Measurements from ENCODE around the gene ANKLE2.
"Not testable (repeated sequence)": the region's sequence is repeated elsewhere in the genome, so short reads cannot be mapped to it uniquely, and the experiment has no call there.

The ANKLE2 gene

DNA sequence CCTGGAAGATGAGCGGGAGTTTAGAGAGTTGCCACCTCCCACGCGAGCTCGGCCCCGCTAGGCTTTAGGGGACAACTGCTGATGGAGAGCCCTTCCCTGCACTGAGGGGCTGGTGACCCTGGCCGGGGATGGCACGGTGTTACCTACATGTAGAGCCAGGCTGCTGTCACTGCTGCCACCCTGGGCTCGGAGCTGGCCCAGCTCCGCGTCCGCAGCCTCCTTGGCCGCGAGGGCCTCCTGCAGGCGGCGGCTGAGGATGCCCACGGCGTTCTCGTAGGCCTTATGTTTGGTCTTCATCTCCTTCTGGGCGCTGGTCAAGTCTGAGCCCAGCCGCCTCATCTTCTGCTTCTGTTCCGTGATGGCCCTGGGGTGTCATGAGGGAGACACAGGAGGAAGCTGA, 24.6 kb upstream of the ANKLE2 start:
- DNase-seq (ENCODE audit: low spot score in 2 of 2) = no peak
- Mint-ChIP-seq H3K9me3 (no peaks in the 10 kb centered on the region), H3K36me3 (peaks cover 100% of the 10 kb centered on the region), H3K4me3 (no peak overlapping the region), H3K27ac (no peak overlapping the region), H3K4me1 (peaks cover 9% of the 10 kb centered on the region)
- ATAC-seq = no peak

DNA sequence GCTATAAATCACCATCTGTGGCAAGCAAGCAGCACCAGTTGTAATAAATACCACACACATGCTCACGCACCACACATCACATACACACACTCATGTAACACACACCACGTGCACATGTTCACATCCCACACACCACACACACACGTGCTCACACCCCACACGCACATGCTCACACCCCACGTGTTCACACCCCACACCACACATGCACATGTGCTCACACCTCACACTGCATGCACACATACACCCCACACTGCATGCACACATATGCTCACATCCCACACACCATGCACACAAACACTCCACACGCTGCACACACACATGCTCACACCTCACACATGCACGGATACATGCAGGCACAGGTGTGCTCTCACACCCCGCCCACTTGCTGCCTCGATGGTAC, 22.9 kb upstream of the ANKLE2 start:
- no peak for DNase-seq (ENCODE audit: low spot score in 2 of 2)
- no peak overlapping the region for H3K4me3 Mint-ChIP-seq

DNA sequence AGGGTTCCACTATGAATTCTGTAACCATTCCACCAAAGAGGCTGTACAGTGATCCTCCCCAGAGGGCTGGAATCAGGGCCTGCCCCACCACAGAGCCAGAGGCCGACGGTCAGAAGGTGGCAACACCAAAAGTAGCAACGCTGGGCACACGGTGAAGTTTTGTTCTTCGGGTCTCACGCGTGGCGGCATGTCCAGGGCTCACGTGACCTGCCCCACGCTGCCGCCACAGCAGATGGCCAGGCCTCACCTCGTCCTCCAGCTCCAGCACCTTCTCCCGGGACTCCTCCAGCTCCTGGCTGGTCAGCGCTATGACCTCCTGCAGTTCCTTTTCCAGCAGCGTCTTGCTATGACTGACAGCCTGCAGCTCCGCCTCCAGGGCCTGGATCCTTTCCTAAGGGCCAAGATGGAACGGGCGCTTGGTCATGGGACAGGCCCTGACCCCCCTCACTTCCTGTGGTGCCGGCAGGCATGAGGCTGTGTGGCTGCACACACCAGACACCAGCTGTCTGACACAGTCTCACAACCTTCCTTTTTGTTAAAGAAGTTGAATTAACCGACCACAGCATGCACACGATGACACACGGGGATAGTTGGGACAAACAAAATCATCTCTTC, 22.4 kb upstream of the ANKLE2 start:
- Mint-ChIP-seq H3K9me3 (no peaks in the 10 kb centered on the region), H3K4me1 (peaks cover 9% of the 10 kb centered on the region), H3K4me3 (no peak overlapping the region), H3K27ac (no peak overlapping the region), H3K36me3 (peaks cover 100% of the 10 kb centered on the region)
- DNase-seq (ENCODE audit: low spot score in 2 of 2) (no peak), ATAC-seq (no peak)

More for the DNA sequence above, 22.9 kb upstream of the ANKLE2 start:
- no peak overlapping the region for H3K27ac Mint-ChIP-seq
- peaks cover 100% of the 10 kb centered on the region for H3K36me3 Mint-ChIP-seq
- no peaks in the 10 kb centered on the region for H3K9me3 Mint-ChIP-seq
- ATAC-seq = no peak
- peaks cover 9% of the 10 kb centered on the region for H3K4me1 Mint-ChIP-seq

DNA sequence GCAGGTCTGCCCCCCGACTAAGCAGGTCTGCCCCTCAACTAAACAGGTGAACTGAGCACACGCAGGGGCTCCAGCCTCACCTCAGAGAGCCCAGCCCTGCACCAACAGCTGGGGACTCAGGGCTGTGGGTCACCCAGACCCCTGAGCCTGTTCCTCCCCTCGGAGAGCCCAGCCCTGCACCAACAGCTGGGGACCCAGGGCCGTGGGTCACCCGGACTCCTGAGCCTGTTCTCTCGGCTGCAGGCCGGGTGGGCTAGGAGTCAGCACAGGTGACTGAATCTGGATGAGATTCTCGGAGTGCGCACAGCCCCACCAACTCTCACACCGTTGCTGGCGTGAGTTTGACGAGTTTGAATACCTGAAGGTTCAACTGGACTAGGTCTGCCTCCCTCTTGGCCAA, 20.3 kb upstream of the ANKLE2 start:
- Mint-ChIP-seq H3K4me1 (no peaks in the 10 kb centered on the region), H3K27ac (no peak overlapping the region), H3K9me3 (no peaks in the 10 kb centered on the region), H3K36me3 (peaks cover 97% of the 10 kb centered on the region), H3K4me3 (no peak overlapping the region)
- ATAC-seq (no peak), DNase-seq (ENCODE audit: low spot score in 2 of 2) (no peak)

DNA sequence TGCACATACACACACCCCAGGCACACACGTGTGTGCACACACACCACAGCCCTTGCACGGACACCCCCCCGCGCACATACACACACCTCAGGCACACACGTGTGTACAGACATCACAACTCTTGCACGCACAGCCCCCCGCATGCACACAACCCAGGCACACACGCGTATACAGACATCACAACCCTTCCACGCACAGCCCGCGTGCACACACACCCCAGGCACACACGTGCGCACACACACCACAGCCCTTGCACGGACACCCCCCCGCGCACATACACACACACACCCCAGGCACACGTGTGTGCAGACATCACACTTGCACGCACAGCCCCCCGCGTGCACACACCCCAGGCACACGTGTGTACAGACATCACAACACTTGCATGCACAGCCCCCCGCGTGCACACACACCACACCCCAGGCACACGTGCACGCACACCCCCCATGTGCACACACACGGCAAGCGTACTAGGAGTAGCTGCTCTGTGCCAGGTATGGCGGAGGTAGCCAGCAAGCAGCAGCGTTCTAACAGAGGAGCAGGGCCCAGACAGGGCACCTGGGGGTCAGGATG, 18.2 kb upstream of the ANKLE2 start:
- ATAC-seq = peak; percentile 43
- no peak overlapping the region for H3K27ac Mint-ChIP-seq

DNA sequence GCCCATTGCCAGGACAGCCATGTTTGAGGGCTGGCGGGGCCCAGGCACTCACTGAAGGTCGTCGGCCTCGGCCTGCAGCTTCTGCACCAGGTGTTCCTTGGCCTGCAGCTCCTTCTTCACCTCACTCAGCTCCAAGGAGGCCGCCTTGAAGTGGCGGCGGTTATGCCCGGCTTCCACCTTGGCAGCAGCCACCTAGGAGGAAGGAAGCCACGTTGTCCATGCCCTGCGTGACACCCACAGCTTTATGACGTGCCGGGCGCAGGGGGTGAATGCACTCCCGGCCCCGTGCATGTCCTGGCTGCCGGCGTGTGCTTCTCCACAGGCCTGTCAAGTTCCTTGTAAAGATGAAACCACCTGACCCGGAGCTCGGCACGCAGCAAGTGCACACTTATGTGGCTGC, 16.0 kb upstream of the ANKLE2 start:
- Mint-ChIP-seq H3K36me3 (peaks cover 97% of the 10 kb centered on the region), H3K27ac (no peak overlapping the region)

More for the DNA sequence above, 18.2 kb upstream of the ANKLE2 start:
- no peak for DNase-seq (ENCODE audit: low spot score in 2 of 2)
- H3K4me1 Mint-ChIP-seq = no peaks in the 10 kb centered on the region
- no peaks in the 10 kb centered on the region for H3K9me3 Mint-ChIP-seq
- H3K4me3 Mint-ChIP-seq = no peak overlapping the region
- H3K36me3 Mint-ChIP-seq = peaks cover 97% of the 10 kb centered on the region

DNA sequence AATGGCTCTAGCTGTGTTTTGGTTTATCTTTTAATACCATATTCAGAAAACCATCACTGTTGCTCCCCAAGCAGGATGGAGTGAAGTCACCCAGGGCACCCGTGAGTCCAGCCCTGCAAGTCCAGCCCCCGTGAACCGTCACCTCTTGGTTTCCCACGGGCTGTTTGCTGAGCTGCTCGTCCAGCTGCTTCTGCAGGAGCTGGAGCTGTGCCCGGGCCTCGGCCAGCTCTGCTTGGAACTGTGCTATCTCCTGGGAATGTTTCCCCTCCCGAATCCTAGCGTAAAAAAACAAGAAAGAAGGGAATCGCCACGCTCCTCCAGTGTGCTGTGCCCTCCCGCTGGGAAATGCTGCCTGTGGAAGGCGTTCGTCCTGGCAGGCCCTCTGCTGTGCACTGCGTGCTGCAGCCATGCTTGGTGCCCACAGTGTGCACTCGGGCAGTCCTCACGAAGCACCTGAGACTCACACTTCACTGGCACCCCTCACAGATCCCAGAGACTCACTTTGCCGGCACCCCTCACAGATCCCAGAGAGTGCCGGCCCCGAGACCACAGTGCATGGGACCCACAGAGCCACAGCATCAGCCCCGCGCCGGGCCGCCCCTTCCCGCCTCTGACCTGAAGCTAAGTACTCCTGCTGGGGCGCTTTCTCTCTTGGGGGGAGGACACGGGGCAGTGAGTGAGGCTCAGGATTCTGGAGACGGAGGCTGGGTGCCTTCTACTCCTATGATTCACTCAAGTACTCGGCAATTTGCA, 15.4 kb upstream of the ANKLE2 start:
- peak overlapping the region; percentile 58 for H3K27ac Mint-ChIP-seq
- H3K9me3 Mint-ChIP-seq = no peaks in the 10 kb centered on the region
- peaks cover 1% of the 10 kb centered on the region for H3K4me1 Mint-ChIP-seq
- DNase-seq (ENCODE audit: low spot score in 2 of 2) (no peak), ATAC-seq (no peak)
- H3K36me3 Mint-ChIP-seq = peaks cover 97% of the 10 kb centered on the region
- no peak overlapping the region for H3K4me3 Mint-ChIP-seq

More for the DNA sequence above, 16.0 kb upstream of the ANKLE2 start:
- H3K9me3 Mint-ChIP-seq = no peaks in the 10 kb centered on the region
- no peak for ATAC-seq
- no peak for DNase-seq (ENCODE audit: low spot score in 2 of 2)
- H3K4me3 Mint-ChIP-seq = no peak overlapping the region
- no peaks in the 10 kb centered on the region for H3K4me1 Mint-ChIP-seq

DNA sequence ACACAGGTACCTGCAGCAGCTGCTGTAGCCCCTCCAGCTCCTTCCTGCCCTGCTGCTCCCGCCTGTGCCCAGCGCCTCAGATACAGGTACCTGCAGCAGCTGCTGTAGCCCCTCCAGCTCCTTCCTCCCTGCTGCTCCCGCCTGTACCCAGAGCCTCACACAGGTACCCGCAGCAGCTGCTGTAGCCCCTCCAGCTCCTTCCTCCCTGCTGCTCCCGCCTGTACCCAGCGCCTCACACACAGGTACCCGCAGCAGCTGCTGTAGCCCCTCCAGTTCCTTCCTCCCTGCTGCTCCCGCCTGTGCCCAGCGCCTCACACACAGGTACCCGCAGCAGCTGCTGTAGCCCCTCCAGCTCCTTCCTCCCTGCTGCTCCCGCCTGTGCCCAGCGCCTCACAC, 14.6 kb upstream of the ANKLE2 start:
- peaks cover 97% of the 10 kb centered on the region for H3K36me3 Mint-ChIP-seq
- ATAC-seq; H3K9me3 Mint-ChIP-seq; H3K4me3 Mint-ChIP-seq; DNase-seq (ENCODE audit: low spot score in 2 of 2); H3K4me1 Mint-ChIP-seq: not testable (repeated sequence)
- H3K27ac Mint-ChIP-seq = peak overlapping the region; percentile 58

DNA sequence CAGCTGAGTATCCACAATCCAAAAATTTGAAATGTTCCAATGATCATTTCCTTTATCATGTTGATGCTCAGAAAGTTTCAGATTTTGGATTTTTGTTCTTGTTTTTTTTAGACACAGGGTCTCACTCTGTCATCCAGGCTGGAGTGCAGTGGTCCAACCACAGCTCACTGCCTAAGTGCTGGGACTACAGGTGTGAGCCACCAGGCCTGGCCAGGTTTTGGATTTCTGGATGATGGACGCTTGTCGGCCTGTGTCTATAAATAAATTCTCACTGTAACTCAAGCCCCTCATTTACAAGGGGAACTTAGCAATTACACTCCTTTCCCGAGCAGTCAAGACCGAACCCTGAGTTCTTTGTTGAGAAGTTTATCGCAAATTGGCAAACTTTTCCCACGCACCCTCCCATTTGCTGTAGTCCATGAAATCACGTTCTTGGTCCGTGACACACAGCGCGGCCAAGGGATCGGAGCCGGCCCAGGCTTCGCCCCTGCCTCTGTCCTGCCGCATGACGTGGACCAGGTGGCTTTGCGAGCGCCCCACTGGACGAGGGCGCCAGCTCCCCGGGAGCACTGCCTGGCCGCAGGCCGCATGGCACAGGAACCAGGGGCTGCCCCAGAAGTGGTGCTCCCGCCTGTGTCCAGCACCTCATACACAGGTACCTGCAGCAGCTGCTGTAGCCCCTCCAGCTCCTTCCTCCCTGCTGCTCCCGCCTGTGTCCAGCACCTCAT, 14.0 kb upstream of the ANKLE2 start:
- H3K27ac Mint-ChIP-seq = peak overlapping the region; percentile 58
- peaks cover 10% of the 10 kb centered on the region for H3K4me1 Mint-ChIP-seq
- H3K36me3 Mint-ChIP-seq = peaks cover 97% of the 10 kb centered on the region
- H3K9me3 Mint-ChIP-seq = no peaks in the 10 kb centered on the region
- ATAC-seq = no peak
- DNase-seq (ENCODE audit: low spot score in 2 of 2) = no peak
- H3K4me3 Mint-ChIP-seq = no peak overlapping the region

DNA sequence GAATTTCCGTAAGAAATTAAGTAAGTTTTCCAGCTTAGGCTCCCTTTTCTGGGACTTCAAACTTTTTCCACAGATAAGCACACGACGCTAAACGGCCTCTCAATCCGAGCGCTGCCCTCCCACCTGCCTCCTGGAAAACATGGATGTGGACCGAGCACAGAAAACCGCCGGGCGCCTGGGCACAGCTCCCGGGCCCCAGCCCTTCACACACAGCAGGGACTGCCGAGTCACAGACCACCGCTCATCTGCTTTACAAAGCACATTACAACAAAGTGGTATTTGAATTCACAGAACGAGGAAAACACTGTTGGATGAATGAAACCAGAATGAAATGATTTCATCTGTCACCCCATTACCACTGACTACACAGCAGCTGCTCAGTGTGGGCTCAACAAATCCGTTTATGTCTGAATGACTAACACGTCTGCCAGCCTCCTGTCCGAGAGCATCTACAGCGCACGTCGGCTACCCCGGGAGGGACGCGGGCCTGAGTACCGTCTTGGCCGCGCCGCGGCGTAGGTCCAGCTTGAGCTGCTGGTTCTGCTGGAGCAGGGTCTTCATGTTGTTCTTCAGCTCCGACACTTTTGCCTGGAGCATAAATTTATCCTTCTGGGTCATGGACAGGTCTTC, 13.1 kb upstream of the ANKLE2 start:
- peaks cover 10% of the 10 kb centered on the region for H3K4me1 Mint-ChIP-seq
- H3K36me3 Mint-ChIP-seq = peaks cover 97% of the 10 kb centered on the region
- H3K27ac Mint-ChIP-seq = no peak overlapping the region
- no peak overlapping the region for H3K4me3 Mint-ChIP-seq
- DNase-seq (ENCODE audit: low spot score in 2 of 2) (no peak), ATAC-seq (no peak)
- no peaks in the 10 kb centered on the region for H3K9me3 Mint-ChIP-seq

DNA sequence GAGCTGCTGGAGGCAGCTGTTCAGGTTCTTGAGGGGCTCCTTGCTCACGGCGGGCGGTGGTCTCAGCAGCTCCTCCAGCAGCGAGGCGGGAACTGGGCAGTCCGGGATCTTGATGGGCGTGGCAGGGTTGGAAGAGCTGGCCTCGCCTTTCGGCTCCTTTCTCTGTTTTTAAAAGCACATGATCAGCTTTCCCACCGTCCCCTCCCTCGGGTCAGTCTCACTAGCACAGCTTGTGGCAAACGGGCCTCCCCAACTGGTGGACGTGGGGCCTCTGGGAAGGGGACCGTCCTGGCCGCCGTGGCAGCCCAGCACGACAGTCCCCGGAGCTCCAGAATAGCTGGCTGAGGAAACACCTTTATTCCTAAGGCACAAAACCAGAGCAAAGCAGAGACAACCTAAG, 12.5 kb upstream of the ANKLE2 start:
- H3K9me3 Mint-ChIP-seq = no peaks in the 10 kb centered on the region
- DNase-seq (ENCODE audit: low spot score in 2 of 2) (no peak), ATAC-seq (no peak)
- no peak overlapping the region for H3K4me3 Mint-ChIP-seq
- H3K4me1 Mint-ChIP-seq = peaks cover 10% of the 10 kb centered on the region
- H3K36me3 Mint-ChIP-seq = peaks cover 97% of the 10 kb centered on the region
- H3K27ac Mint-ChIP-seq = peak overlapping the region; percentile 65

DNA sequence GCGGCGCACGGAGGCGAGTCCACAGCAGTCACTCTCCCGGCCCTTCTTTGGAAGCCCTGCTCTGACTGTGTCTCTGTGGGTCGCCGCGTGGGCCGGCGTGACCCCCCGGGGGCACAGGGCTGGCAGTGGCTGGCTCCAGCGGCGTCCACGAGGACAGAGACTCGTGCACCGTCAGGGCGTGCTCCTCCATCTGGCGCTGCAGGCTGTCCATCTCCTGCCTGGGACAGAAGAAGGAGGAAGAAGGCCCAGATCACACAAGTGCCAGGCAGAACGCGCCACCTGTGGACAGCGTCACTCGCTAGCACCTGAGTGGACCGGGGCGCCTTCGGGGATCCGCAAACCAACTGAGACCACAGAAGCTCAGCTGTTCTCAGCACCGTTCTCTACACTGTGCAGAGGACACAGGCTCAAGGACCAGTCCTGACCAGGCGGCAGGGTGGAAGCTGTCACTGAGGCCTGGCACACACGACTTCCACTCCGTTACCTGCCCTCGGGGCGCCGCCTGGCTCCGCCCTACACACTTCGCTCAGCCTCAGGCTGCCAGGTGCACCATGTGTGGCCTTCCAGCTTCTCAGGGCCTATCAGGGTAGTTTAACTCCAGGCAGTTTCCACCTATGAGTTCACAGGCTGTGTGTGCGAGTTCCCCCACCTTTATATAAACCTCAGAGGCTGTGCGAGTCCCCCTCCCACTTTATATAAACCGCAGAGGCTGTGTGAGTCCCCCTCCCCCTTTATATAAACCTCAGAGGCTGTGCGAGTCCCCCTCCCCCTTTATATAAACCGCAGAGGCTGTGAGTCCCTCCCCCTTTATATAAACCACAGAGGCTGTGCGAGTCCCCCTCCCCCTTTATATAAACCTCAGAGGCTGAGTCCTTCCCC, 11.7 kb upstream of the ANKLE2 start:
- peaks cover 14% of the 10 kb centered on the region for H3K4me1 Mint-ChIP-seq
- no peak overlapping the region for H3K4me3 Mint-ChIP-seq
- DNase-seq (ENCODE audit: low spot score in 2 of 2) (no peak), ATAC-seq (no peak)
- H3K36me3 Mint-ChIP-seq = peaks cover 98% of the 10 kb centered on the region
- H3K27ac Mint-ChIP-seq = peak overlapping the region; percentile 65
- H3K9me3 Mint-ChIP-seq = no peaks in the 10 kb centered on the region

DNA sequence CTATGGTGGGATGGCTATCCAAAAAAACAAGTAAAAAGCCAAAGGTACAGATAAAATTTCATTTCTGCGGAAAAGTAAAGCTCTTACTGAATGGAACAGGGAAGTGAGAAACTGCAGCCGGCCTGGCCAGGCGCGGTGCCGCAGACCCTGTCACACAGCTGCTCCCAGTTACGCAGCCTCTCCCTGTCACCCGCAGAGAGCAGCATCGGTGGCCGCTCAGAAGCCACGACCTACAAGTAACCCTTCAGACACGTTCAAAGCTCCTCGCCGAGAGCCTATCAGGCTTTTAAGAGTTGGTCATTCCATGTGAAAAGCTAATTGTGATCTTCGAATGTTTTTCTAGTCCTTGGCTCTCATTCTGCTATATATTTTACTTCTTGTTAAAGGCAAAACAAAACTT, 11.0 kb upstream of the ANKLE2 start:
- Mint-ChIP-seq H3K4me3 (no peak overlapping the region), H3K36me3 (peaks cover 95% of the 10 kb centered on the region), H3K9me3 (no peaks in the 10 kb centered on the region), H3K4me1 (peaks cover 21% of the 10 kb centered on the region), H3K27ac (no peak overlapping the region)
- DNase-seq (ENCODE audit: low spot score in 2 of 2) (no peak), ATAC-seq (no peak)

DNA sequence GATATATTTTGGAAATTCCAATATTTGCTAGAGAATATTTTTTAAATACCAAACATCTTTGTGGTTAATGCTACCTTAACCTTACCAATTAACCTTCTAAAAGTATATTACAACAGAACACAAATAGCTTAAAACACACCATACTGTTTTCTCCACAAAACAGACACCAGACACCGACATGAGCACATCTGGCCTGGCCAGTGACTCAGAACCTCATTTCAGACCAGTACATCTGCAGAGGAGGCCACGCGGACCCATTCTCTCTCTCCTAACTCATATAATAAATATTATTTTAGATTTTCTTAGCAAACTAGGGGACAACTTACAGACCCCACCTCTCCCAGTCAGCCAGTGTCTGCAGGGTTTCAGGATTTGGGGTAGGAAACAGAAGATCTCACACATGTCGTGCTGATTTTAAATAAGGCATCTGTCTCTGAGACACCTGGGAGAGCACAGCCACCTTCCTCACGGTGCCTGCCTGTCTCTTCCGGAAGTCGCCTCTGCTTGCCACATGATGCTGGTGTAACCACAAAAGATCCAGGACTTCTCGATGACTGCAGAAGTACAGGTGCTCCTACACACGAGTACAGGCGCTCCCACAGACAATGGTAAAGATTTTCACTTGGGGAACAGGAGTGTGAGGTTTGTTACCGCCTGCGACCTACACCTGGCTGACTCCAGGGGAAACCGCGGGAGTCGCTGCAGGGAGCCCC, 9.7 kb upstream of the ANKLE2 start:
- Mint-ChIP-seq H3K4me3 (no peak overlapping the region), H3K27ac (peak overlapping the region; percentile 64), H3K4me1 (peaks cover 24% of the 10 kb centered on the region), H3K9me3 (no peaks in the 10 kb centered on the region), H3K36me3 (peaks cover 81% of the 10 kb centered on the region)
- DNase-seq (ENCODE audit: low spot score in 2 of 2) (no peak), ATAC-seq (peak; percentile 59)

All from stimulated activated effector memory CD8-positive, alpha-beta T cell treated with anti-CD3 and anti-CD28 coated beads, Interleukin-12 subunit alpha, Interleukin-12 subunit beta, amount 100 ng/mL, for 72 hours (primary cell).